ENCODE measurements around the gene NFKB2.

Gene NFKB2

GRCh38 chr10:102420714-102421506 lies 25.4 kb downstream of the NFKB2 start, which contains the start of gene FBXL15 (continued):
- no peak for TF ChIP-seq PRDM2 (tag by site-specific recombination; IDR thresholded peaks at IDR 0.05; ENCODE audit: borderline replicate concordance)
- TF ChIP-seq ATF2 (tag by site-specific recombination; IDR thresholded peaks at IDR 0.05; ENCODE audit: low read depth) = no peak
- TF ChIP-seq ZNF488 (tag by site-specific recombination; IDR thresholded peaks at IDR 0.05) = no peak
- TF ChIP-seq GLIS1 (tag by site-specific recombination; IDR thresholded peaks at IDR 0.05) = peak; percentile 31; the same call in 1 of the 2 replicates
- peak; percentile 91 for TF ChIP-seq ZEB2 (tag by site-specific recombination; IDR thresholded peaks at IDR 0.05)
- peak; percentile 46; the same call in 1 of the 2 replicates for TF ChIP-seq ZNF792 (tag by site-specific recombination; IDR thresholded peaks at IDR 0.05)
- no peak for TF ChIP-seq CTCF (tag by site-specific recombination; IDR thresholded peaks at IDR 0.05)
- no peak for TF ChIP-seq ZNF19 (tag by site-specific recombination; IDR thresholded peaks at IDR 0.05; ENCODE audit: low read depth)
- TF ChIP-seq ZNF837 (tag by site-specific recombination; IDR thresholded peaks at IDR 0.05) = peak; percentile 97
- no peak for TF ChIP-seq ZNF274 (IDR thresholded peaks at IDR 0.05; ENCODE audit: low read length)
- TF ChIP-seq ZNF274 (tag by site-specific recombination; IDR thresholded peaks at IDR 0.05; ENCODE audit: borderline replicate concordance) = no peak
- TF ChIP-seq ZNF521 (tag by site-specific recombination; IDR thresholded peaks at IDR 0.05) = no peak
- peak; percentile 81; the same call in 1 of the 2 replicates for TF ChIP-seq ZNF785 (tag by site-specific recombination; IDR thresholded peaks at IDR 0.05)
- TF ChIP-seq ZNF768 (tag by site-specific recombination; IDR thresholded peaks at IDR 0.05) = no peak
- no peak for TF ChIP-seq HIC1 (tag by site-specific recombination; IDR thresholded peaks at IDR 0.05)
- no peak for TF ChIP-seq ZNF112 (tag by site-specific recombination; IDR thresholded peaks at IDR 0.05)
- TF ChIP-seq ZNF645 (tag by site-specific recombination; IDR thresholded peaks at IDR 0.05) = peak; percentile 83; the same call in 1 of the 2 replicates
- TF ChIP-seq YY2 (tag by site-specific recombination; IDR thresholded peaks at IDR 0.05) = peak; percentile 70
- no peak; the same call in 1 of the 2 replicates for TF ChIP-seq ZNF16 (tag by site-specific recombination; IDR thresholded peaks at IDR 0.05; ENCODE audit: low read depth)
- TF ChIP-seq ZNF600 (tag by site-specific recombination; IDR thresholded peaks at IDR 0.05) = peak; percentile 99
- peak; percentile 83 for TF ChIP-seq PRDM10 (tag by site-specific recombination; IDR thresholded peaks at IDR 0.05)
